ENCODE results near the gene PRKAG2.

DNA sequence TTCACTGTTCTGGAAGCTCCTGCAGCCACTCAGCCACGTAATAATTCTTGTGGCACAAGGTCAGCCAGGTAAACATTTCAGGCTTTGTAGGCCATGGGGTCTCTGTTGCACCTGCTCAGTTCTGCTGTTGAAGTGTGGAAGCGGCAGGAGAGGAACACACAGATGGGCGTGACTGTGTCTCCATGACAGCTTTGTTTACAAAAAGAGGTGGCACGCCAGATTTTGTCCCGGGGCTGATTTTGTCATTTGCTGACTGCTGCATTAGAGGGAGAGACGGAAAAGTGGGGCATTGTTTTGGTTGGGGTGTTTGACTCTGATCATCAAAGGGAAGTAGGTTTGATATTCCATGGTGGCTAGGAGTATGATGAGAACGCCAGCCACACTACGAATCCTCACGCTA is 103.1 kb downstream of the PRKAG2 start:
- TF ChIP-seq, protein P1, sequence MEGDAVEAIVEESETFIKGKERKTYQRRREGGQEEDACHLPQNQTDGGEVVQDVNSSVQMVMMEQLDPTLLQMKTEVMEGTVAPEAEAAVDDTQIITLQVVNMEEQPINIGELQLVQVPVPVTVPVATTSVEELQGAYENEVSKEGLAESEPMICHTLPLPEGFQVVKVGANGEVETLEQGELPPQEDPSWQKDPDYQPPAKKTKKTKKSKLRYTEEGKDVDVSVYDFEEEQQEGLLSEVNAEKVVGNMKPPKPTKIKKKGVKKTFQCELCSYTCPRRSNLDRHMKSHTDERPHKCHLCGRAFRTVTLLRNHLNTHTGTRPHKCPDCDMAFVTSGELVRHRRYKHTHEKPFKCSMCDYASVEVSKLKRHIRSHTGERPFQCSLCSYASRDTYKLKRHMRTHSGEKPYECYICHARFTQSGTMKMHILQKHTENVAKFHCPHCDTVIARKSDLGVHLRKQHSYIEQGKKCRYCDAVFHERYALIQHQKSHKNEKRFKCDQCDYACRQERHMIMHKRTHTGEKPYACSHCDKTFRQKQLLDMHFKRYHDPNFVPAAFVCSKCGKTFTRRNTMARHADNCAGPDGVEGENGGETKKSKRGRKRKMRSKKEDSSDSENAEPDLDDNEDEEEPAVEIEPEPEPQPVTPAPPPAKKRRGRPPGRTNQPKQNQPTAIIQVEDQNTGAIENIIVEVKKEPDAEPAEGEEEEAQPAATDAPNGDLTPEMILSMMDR (IDR thresholded peaks at IDR 0.05), result no peak
- no peak for TF ChIP-seq ZFX (IDR thresholded peaks at IDR 0.05; ENCODE audit: borderline replicate concordance)
